HepG2 (cell line): ENCODE results near the gene IL22RA1. TPM values are rescaled to one million over a fixed set of nuclear protein-coding genes. Genes with fewer than 3 reads are reported as not detected.

ENCODE experiments used
- ATF2 ChIP-seq: sonication (generic); formaldehyde crosslinking; IDR thresholded peaks from 2 replicates; pipeline ENCODE4 v1.4.0; 2020; ENCODE audit warnings: missing genetic modification reagents
- BHLHE40 ChIP-seq: IDR thresholded peaks from 2 replicates; pipeline ENCODE4 v1.6.1; 2011; ENCODE audit warnings: low read length, improper control_type of control experiment
- BORCS8-MEF2B ChIP-seq: sonication (generic); formaldehyde crosslinking; IDR thresholded peaks from 2 replicates; pipeline ENCODE4 v1.8.0; 2022; ENCODE audit warnings: mild to moderate bottlenecking, missing genetic modification reagents
- HNF1B ChIP-seq: sonication (generic); formaldehyde crosslinking; IDR thresholded peaks from 2 replicates; pipeline ENCODE4 v1.5.1; 2020; ENCODE audit warnings: mild to moderate bottlenecking, moderate library complexity, missing genetic modification reagents
- IRF2 ChIP-seq: IDR thresholded peaks from 2 replicates; pipeline ENCODE4 v1.6.1; 2018; ENCODE audit warnings: missing genetic modification reagents, missing compliant biosample characterization
- NFIC ChIP-seq: IDR thresholded peaks from 2 replicates; pipeline ENCODE4 v1.6.1; 2012; ENCODE audit warnings: mild to moderate bottlenecking, low read length, inconsistent platforms
- PLRG1 ChIP-seq: fragments of 450-650 bp; conservative IDR thresholded peaks from 2 replicates; pipeline ENCODE4 v1.6.1; 2016
- PRMT3 ChIP-seq: sonication (generic); formaldehyde crosslinking; IDR thresholded peaks from 2 replicates; pipeline ENCODE4 v1.8.1; 2022; ENCODE audit warnings: low read depth, mild to moderate bottlenecking, moderate library complexity, missing genetic modification reagents, borderline replicate concordance
- RBAK ChIP-seq: sonication (generic); formaldehyde crosslinking; IDR thresholded peaks from 2 replicates; pipeline ENCODE4 v1.5.1; 2020; ENCODE audit warnings: mild to moderate bottlenecking, missing genetic modification reagents
- RFXANK ChIP-seq: IDR thresholded peaks from 2 replicates; pipeline ENCODE4 v1.6.1; 2016
- SAFB2 ChIP-seq: sonication (generic); formaldehyde crosslinking; IDR thresholded peaks from 2 replicates; pipeline ENCODE4 v1.5.1; 2020; ENCODE audit warnings: missing genetic modification reagents, low read depth, mild to moderate bottlenecking, borderline replicate concordance
- SNAPC4 ChIP-seq: sonication (generic); formaldehyde crosslinking; IDR thresholded peaks from 2 replicates; pipeline ENCODE4 v1.4.0; 2020; ENCODE audit warnings: mild to moderate bottlenecking, missing genetic modification reagents
- TAF1 ChIP-seq: sonication (generic); formaldehyde crosslinking; IDR thresholded peaks from 2 replicates; pipeline ENCODE4 v1.4.0; 2020; ENCODE audit warnings: missing genetic modification reagents
- ZIK1 ChIP-seq: sonication (generic); formaldehyde crosslinking; IDR thresholded peaks from 2 replicates; pipeline ENCODE4 v1.5.0; 2020; ENCODE audit warnings: mild to moderate bottlenecking, low read depth, missing genetic modification reagents, borderline replicate concordance
- ZNF746 ChIP-seq: sonication (generic); formaldehyde crosslinking; IDR thresholded peaks from 2 replicates; pipeline ENCODE4 v1.8.0; 2022; ENCODE audit warnings: mild to moderate bottlenecking, missing genetic modification reagents
- ZNF772 ChIP-seq: sonication (generic); formaldehyde crosslinking; IDR thresholded peaks from 2 replicates; pipeline ENCODE4 v1.5.0; 2020; ENCODE audit warnings: mild to moderate bottlenecking, missing genetic modification reagents
- ZNF816 ChIP-seq: sonication (generic); formaldehyde crosslinking; IDR thresholded peaks from 2 replicates; pipeline ENCODE4 v1.8.0; 2022; ENCODE audit warnings: missing genetic modification reagents, mild to moderate bottlenecking, borderline replicate concordance
- ZNF883 ChIP-seq: sonication (generic); formaldehyde crosslinking; IDR thresholded peaks from 2 replicates; pipeline ENCODE4 v1.5.1; 2020; ENCODE audit warnings: mild to moderate bottlenecking, missing genetic modification reagents; ENCODE audit errors: not compliant biosample characterization
- polyA plus RNA-seq, 8 experiments: library from polyadenylated mRNA; depleted of rRNA in 3 of 8; stranded (reverse) in 7 of 8; unstranded in 1 of 8; fragments of >200 nt; fragmentation: Illumina TruSeq in 4 of 8; extraction: Trizol in 4 of 8; gene quantifications; 2 replicates each; pipeline versions ENCODE4 v1.2.1 to v1.2.3, GENCODE V29; 2011 to 2016; ENCODE audit warnings: low read depth in 4 of 8, missing spikeins in 1 of 8, mixed read lengths in 1 of 8; ENCODE audit not compliant: insufficient read depth in 1 of 8
- total RNA-seq, 5 experiments: library from RNA; depleted of rRNA; stranded (reverse); fragments of >200 nt; fragmentation: Illumina TruSeq; extraction: Trizol; gene quantifications; 2 replicates each; pipeline ENCODE4 v1.2.3, GENCODE V29; 2016; ENCODE audit warnings: low read depth in 1 of 5
- TF ChIP-seq, protein P1 (sequence below): sonication (generic); formaldehyde crosslinking; IDR thresholded peaks from 2 replicates; pipeline ENCODE4 v1.8.0; 2022; ENCODE audit warnings: missing genetic modification reagents, mild to moderate bottlenecking, moderate library complexity, borderline replicate concordance

The IL22RA1 gene
- total and polyA plus RNA-seq, 2 of the 13 experiments (the other 11 are each of a cell fraction or from before 2014, with no cell fraction given): 4.4 to 10.2 TPM

- TF ChIP-seq ZIK1 (CRISPR knock-in tag): no peak
- TF ChIP-seq PRMT3 (CRISPR knock-in tag): no peak
- TF ChIP-seq RBAK (CRISPR knock-in tag): no peak
- peak; percentile 98 for TF ChIP-seq HNF1B (CRISPR knock-in tag)
- TF ChIP-seq BHLHE40: no peak
- TF ChIP-seq, protein P1, sequence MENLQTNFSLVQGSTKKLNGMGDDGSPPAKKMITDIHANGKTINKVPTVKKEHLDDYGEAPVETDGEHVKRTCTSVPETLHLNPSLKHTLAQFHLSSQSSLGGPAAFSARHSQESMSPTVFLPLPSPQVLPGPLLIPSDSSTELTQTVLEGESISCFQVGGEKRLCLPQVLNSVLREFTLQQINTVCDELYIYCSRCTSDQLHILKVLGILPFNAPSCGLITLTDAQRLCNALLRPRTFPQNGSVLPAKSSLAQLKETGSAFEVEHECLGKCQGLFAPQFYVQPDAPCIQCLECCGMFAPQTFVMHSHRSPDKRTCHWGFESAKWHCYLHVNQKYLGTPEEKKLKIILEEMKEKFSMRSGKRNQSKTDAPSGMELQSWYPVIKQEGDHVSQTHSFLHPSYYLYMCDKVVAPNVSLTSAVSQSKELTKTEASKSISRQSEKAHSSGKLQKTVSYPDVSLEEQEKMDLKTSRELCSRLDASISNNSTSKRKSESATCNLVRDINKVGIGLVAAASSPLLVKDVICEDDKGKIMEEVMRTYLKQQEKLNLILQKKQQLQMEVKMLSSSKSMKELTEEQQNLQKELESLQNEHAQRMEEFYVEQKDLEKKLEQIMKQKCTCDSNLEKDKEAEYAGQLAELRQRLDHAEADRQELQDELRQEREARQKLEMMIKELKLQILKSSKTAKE (CRISPR knock-in tag): peak; percentile 95
- TF ChIP-seq IRF2: 0 out of 2 replicates have a peak, but pooled peaks have one; percentile 35
- TF ChIP-seq BORCS8-MEF2B: no peak
- no peak for TF ChIP-seq SNAPC4 (CRISPR knock-in tag)
- no peak for TF ChIP-seq ZNF746
- peak; percentile 65 for TF ChIP-seq ZNF816
- TF ChIP-seq RFXANK (CRISPR knock-in tag): no peak
- no peak for TF ChIP-seq PLRG1
- TF ChIP-seq ZNF772 (CRISPR knock-in tag): peak; percentile 60
- TF ChIP-seq SAFB2 (CRISPR knock-in tag): peak; percentile 26; the same call in 1 of the 2 replicates
- no peak for TF ChIP-seq ZNF883 (CRISPR knock-in tag)
- no peak for TF ChIP-seq NFIC
- TF ChIP-seq TAF1 (CRISPR knock-in tag): no peak
- no peak for TF ChIP-seq ATF2 (CRISPR knock-in tag)
These were observed 24.3 kb downstream of the IL22RA1 start (continued) for GRCh38 chr1:24118410-24119242.
